Measurements from ENCODE around the gene IVNS1ABP. TPM values are rescaled to one million over a fixed set of nuclear protein-coding genes. Genes with fewer than 3 reads are reported as not detected.

IVNS1ABP gene
- total and polyA plus RNA-seq, 7 donors: 27.6 to 80.6 (median 40.5) TPM

GRCh38 chr1:185358957-185359356 is 41.9 kb upstream of the IVNS1ABP start:
- DNase-seq (no peak), ATAC-seq (no peak)
- 63 to 93% (median 83%) methylated on average over 3 of the region's 3 CpGs for WGBS, 3 donors
- Histone ChIP-seq H3K27me3 (ENCODE audit: insufficient read depth in 3 of 3, low read length in 2 of 3) (no peaks in the 10 kb centered on the region), H3K9me3 (no peaks in the 10 kb centered on the region), H3K27ac (no peak overlapping the region), H3K4me3 (no peak overlapping the region), H3K36me3 (ENCODE audit: insufficient read depth in 1 of 2, low read depth in 1 of 2) (no peaks in the 10 kb centered on the region), H3K4me1 (no peaks in the 10 kb centered on the region)
- intact Hi-C loops (cut with DNase I): no loop called here
- no peak for TF ChIP-seq CTCF (IDR thresholded peaks at IDR 0.05)

- intact Hi-C loops (cut with DNase I): no loop called here
- Histone ChIP-seq H3K36me3 (ENCODE audit: insufficient read depth in 1 of 2, low read depth in 1 of 2) (no peaks in the 10 kb centered on the region), H3K27ac (no peak overlapping the region), H3K27me3 (ENCODE audit: insufficient read depth in 3 of 3, low read length in 2 of 3) (no peaks in the 10 kb centered on the region), H3K4me1 (no peaks in the 10 kb centered on the region), H3K9me3 (no peaks in the 10 kb centered on the region), H3K4me3 (no peak overlapping the region)
- DNase-seq (no peak), ATAC-seq (no peak)
- TF ChIP-seq CTCF (IDR thresholded peaks at IDR 0.05): no peak
- WGBS, 3 donors: 67 to 76% (median 73%) methylated on average over 2 of the region's 2 CpGs
These were observed 38.9 kb upstream of the IVNS1ABP start for GRCh38 chr1:185355947-185356346.

GRCh38 chr1:185353124-185353523 is 36.1 kb upstream of the IVNS1ABP start:
- no peaks in the 10 kb centered on the region for H3K27me3 ChIP-seq (ENCODE audit: insufficient read depth in 3 of 3, low read length in 2 of 3)
- H3K4me3 ChIP-seq: no peak overlapping the region
- no peak for DNase-seq
- no peaks in the 10 kb centered on the region for H3K36me3 ChIP-seq (ENCODE audit: insufficient read depth in 1 of 2, low read depth in 1 of 2)
- ATAC-seq: peak in 1 of 4 donors; percentile 27
- no peak overlapping the region for H3K27ac ChIP-seq
- 22 to 33% (median 28%) methylated on average over 4 of the region's 4 CpGs for WGBS, 3 donors
- TF ChIP-seq CTCF (IDR thresholded peaks at IDR 0.05): no peak
- intact Hi-C loops (cut with DNase I): no loop called here
- H3K4me1 ChIP-seq: no peaks in the 10 kb centered on the region
- no peaks in the 10 kb centered on the region for H3K9me3 ChIP-seq

- Histone ChIP-seq H3K9me3 (no peaks in the 10 kb centered on the region), H3K27ac (no peak overlapping the region), H3K4me3 (no peak overlapping the region), H3K27me3 (ENCODE audit: insufficient read depth in 3 of 3, low read length in 2 of 3) (no peaks in the 10 kb centered on the region), H3K4me1 (no peaks in the 10 kb centered on the region), H3K36me3 (ENCODE audit: insufficient read depth in 1 of 2, low read depth in 1 of 2) (no peaks in the 10 kb centered on the region)
- no peak for ATAC-seq
- DNase-seq: no peak
- intact Hi-C loops (cut with DNase I): no loop called here
- TF ChIP-seq CTCF (IDR thresholded peaks at IDR 0.05): no peak
- WGBS, 3 donors: 68 to 75% (median 70%) methylated on average over 2 of the region's 2 CpGs
These were observed 34.9 kb upstream of the IVNS1ABP start for GRCh38 chr1:185351734-185352466.

GRCh38 chr1:185350027-185350442 is 33.0 kb upstream of the IVNS1ABP start:
- no peaks in the 10 kb centered on the region for H3K36me3 ChIP-seq (ENCODE audit: insufficient read depth in 1 of 2, low read depth in 1 of 2)
- ATAC-seq: no peak

More at GRCh38 chr1:185350027-185350442, 33.0 kb upstream of the IVNS1ABP start:
- no peak for DNase-seq
- Histone ChIP-seq H3K4me3 (no peak overlapping the region), H3K4me1 (no peaks in the 10 kb centered on the region), H3K27me3 (ENCODE audit: insufficient read depth in 3 of 3, low read length in 2 of 3) (no peaks in the 10 kb centered on the region), H3K9me3 (no peaks in the 10 kb centered on the region), H3K27ac (no peak overlapping the region)
- 51 to 65% (median 51%) methylated on average over 2 of the region's 2 CpGs for WGBS, 3 donors
- no peak for TF ChIP-seq CTCF (IDR thresholded peaks at IDR 0.05)
- intact Hi-C loops (cut with DNase I): no loop called here

Measured in psoas muscle (tissue), 8 donors.